HG02981 (cell line): ENCODE measurements around the gene CSPG4.
"Not testable (repeated sequence)": the region's sequence is repeated elsewhere in the genome, so short reads cannot be mapped to it uniquely, and the experiment has no call there.

Experiments
- ATAC-seq: cut with Tn5 transposase; IDR thresholded peaks from one replicate; pipeline ENCODE4 v1.9.1; 2021; ENCODE audit warnings: mild to moderate bottlenecking, moderate library complexity; ENCODE audit not compliant: unreplicated experiment

CSPG4 gene, protein sequence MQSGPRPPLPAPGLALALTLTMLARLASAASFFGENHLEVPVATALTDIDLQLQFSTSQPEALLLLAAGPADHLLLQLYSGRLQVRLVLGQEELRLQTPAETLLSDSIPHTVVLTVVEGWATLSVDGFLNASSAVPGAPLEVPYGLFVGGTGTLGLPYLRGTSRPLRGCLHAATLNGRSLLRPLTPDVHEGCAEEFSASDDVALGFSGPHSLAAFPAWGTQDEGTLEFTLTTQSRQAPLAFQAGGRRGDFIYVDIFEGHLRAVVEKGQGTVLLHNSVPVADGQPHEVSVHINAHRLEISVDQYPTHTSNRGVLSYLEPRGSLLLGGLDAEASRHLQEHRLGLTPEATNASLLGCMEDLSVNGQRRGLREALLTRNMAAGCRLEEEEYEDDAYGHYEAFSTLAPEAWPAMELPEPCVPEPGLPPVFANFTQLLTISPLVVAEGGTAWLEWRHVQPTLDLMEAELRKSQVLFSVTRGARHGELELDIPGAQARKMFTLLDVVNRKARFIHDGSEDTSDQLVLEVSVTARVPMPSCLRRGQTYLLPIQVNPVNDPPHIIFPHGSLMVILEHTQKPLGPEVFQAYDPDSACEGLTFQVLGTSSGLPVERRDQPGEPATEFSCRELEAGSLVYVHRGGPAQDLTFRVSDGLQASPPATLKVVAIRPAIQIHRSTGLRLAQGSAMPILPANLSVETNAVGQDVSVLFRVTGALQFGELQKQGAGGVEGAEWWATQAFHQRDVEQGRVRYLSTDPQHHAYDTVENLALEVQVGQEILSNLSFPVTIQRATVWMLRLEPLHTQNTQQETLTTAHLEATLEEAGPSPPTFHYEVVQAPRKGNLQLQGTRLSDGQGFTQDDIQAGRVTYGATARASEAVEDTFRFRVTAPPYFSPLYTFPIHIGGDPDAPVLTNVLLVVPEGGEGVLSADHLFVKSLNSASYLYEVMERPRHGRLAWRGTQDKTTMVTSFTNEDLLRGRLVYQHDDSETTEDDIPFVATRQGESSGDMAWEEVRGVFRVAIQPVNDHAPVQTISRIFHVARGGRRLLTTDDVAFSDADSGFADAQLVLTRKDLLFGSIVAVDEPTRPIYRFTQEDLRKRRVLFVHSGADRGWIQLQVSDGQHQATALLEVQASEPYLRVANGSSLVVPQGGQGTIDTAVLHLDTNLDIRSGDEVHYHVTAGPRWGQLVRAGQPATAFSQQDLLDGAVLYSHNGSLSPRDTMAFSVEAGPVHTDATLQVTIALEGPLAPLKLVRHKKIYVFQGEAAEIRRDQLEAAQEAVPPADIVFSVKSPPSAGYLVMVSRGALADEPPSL (N-terminal part only)

DNA sequence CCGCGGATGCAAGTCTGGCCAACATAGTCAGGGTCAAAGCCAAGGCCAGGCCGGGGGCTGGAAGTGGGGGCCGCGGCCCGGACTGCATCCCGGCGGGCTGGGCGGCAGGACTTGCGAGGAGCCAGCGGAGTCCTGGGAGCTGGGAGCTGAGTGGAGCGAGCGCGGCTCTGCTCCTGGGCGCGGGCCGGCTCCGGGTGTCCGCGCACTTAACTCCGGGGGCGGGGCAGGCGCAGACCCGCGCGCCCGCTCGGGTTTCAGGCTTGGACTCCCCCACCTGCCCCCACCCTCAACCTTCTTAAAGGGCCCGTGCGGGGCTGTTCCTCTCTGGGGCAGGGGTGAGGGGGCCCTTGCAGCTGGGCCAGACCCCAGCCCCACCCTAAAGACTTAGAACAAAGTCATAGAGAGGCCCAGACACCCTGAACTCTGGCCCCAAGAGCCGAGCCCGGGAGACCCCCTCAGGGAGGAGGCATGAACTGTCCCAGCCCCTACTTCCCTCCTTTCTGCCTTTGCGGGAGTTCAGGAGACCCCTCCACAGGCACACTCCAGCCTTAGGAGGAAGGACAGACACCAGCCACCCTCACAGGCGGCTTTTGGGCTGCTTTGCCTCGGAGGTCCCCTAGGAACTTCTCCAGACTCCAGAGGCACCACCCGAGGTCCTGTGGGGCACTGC lies at the start of gene CSPG4:
CSPG4 (minus strand) TSS at position 181 of the 670 bp plus-strand sequence; CDS start at position 88, 93 bp downstream.
- ATAC-seq: no peak

DNA sequence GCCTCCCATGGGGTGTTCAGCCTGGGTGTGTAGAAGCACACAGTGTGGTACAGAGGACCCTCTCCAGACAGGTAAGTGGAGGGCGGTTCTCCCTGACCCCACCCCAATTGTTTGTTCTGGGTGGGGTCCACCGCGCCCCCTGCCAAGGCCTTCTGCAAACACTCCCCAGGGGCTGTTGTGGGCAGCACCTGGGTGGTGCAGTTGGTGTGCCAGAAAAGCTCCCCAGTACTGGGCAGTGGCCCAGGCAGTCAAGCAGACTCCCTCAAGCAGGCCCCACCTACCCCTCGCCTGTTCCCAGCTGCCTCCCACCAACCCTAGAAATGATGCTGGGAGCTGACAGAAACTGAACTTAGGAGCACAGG lies 49.7 kb upstream of the CSPG4 start:
- ATAC-seq: not testable (repeated sequence)

DNA sequence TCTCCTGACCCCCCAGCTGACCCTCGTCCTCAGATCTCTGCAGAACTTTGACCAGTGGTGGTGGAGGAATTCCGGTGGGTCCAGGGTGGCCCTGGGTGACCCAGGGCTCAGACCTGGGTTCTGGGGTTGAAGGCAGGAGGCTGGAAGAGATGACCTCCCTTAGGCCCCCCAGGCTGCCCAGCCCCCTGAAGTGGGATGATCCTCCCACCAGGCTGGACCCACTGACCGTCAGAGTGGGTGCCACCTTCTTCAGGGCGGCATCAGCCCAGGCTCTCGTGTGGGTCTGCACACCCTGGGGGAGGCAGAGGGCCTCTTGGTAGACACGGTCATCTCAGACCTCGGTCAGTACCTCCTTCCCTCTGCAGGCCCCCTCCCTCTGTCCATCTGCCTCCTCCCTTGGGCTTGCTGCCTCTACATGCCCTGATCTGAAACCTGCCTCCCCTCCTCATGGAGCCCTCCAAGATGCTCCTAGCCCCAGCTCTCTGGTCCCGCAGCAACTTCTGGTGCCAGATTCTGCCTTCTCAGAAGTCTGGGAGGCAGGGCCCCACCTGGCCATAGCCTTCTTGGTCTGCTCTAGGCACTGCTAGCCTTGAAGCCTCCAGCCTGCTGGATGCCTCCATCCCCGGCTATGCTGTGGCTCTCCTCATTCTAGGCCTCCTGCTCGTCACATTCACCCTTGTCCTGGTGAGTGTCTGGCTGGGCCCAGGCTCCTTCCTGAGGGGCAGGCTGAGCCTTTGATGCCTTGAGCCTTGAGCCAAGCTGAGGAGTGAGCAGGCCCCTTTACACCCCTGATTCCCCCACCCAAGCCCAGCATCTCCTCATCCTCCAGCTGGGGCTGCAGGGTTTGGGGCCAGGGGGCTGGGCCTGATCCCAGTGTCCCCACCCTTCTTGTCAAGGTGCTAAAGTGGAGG lies 49.1 kb upstream of the CSPG4 start:
- no peak for ATAC-seq

DNA sequence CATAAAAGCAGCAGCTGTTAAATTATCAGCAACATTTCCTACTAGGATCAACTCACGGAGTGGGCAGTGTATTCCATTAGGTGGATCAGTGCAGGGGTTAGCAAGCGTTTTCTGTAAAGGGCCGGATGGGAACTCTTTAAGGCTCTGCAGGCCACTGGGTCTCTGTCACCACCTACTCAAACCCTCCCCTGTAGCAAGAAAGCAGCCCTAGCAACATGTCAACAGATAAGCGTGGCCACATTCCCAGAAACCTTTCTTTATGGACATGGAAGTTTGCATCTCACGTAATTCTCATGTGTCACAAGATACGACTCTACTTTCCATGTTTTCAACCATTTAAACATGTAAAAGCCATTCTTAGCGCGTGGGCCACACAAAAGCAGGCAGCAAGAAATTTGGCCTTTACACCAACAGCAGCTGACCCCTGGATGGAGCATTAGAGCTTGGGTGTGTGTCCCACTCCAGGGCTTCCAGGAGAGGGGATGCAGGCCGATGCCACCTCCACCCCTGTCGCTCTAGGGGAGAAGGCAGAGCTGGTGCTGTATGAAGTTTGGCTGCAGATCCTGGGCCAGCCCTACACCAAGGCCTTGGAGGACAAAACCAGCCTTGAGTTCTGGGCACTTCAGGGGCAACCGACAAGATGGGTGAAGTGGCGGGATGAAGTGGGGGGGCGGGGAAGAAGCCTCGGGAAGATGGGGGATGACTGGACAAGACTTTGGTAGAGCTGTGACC lies 48.2 kb upstream of the CSPG4 start:
- no peak for ATAC-seq

DNA sequence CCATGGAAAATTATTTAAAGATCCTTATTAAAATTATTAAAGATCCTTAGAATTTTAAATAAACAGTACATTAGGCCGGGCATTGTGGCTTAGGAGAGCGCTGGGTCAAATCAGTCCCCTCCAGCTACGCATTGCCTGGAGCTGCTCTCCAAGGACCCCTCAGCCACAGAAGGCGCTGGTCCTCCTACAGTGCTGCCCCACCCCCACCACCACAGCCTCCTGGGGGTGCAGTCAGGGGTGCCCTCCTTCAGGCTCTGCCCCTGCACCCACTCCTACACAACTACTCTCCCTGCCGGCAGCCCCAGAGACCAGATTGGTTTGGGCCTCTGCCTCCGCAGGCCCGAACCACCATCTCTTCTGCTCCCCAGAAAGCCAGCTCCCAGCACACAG lies 47.5 kb upstream of the CSPG4 start:
- not testable (repeated sequence) for ATAC-seq

DNA sequence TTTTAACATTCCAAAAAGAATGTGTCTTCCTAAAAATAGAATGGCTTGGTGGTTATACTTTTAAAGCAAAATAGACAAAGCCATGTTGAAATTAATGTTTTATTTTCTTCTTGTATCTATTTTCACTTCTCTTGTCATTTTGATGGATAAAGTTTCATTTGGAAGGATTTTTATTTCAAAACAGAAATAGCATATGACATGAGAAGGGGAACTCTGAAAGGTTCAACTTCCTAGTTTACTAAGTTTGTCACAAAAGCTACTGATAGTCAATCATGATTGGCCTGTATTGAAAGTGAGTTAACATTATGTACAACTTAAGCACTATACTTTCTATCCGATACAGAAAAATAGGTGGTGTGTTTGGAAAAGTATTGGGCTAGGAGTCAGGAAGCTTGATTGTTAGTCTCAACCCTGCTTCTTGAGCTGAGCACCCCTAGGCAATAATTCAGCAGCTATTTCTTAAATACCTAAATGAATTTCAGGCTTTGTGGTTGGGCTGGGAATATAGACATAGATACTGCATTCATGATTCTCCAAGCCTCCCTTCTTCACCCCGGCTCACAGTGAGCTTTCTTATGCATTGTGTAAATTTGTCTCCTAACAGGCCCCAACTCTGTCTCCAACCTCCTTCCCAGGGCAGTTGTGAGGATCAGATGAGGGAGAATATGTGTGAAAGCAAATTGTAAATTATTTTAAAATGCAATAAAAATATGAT lies 46.9 kb upstream of the CSPG4 start:
- no peak for ATAC-seq

DNA sequence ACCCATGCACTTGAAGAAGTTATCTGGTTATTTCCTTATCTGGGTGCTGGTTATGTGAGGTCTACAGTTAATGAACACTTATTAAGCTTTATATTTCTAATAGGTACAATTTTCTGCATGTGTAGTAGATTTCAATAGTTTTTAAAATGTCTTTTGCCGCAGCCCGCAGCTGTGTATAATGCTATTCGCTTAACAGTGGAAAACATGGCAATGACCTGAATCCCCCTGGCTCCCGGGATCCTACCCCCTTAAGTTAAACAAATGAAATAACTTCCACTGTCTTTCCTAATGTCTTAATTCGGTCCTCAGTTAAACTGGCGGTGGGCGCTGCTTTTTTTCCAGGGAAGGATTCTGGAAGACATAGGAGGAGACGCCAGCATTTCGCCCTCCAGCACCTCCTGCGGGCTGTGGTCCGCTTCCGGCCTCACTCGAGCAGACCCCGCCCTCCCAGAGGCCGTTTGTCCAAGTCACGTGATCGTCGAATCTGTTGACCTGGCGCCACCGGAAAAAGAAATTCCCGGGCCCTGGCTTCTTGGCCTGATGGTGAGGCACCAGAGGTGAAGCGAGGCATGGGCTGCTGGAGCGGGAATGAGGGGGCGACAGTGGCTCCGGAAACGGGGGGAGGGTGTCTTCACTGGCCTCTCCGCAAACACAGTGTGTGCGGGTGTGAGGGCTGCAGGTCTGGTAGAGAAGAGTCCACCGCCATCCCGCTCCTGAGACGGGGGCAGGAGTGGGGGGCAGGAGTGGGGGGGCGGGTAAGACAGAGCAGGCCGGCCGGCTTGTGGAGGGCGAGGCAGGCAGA lies 45.6 kb upstream of the CSPG4 start:
- ATAC-seq: no peak

DNA sequence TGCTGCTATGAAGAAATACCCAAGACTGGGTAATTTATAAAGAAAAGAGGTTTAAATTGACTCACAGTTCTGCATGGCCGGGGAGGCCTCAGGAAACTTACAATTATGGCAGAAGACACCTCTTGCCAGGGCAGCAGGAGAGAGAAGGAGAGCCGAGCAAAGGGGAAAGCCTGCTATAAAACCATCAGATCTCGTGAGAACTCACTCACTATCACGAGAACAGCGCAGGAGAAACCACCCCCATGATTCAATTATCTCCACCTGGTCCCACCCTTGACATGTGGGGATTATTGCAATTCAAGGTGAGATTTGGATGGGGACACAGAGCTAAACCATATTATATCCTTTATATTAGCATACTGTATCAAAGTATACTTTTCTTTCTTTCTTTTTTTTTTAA lies 42.2 kb upstream of the CSPG4 start:
- ATAC-seq: not testable (repeated sequence)

DNA sequence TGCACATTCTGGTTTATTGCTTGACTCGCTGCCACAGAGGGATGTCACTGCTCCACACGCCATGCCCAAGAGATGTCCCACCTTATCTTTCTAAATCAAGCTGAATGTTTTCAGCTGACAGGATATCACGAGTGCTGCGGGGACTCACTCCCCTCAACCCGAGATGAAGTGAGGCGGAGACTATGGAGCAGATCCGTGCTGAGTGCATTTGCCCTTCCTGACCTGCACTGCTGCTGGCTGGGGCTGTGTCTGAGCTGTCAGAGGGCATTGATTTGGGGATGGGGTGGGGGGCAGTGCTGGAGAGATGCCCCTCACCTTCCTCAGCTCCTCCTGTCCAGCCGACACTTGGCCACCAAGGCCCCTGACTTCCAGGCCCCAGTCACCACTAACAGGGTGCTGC lies 40.5 kb upstream of the CSPG4 start:
- no peak for ATAC-seq

DNA sequence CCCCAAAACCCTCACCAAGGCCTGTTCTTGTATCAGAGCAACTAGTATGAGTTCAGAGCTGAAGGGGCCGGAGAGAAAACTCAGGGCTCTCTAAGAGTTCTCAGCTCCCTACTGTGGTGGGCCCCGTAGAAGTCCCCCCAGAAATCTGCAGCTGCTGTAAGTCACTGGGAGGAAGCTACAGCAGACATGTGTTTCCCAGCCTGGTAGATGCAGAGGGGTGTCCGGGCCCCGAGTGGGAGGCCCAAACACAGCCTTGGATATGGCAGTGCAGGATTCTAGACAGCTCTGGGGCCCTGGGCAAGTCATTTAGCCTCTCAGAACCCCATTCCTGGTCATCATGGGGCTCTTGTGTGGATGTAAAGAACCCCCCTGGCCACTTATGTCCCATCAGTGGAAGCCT lies 39.2 kb upstream of the CSPG4 start:
- ATAC-seq: no peak

DNA sequence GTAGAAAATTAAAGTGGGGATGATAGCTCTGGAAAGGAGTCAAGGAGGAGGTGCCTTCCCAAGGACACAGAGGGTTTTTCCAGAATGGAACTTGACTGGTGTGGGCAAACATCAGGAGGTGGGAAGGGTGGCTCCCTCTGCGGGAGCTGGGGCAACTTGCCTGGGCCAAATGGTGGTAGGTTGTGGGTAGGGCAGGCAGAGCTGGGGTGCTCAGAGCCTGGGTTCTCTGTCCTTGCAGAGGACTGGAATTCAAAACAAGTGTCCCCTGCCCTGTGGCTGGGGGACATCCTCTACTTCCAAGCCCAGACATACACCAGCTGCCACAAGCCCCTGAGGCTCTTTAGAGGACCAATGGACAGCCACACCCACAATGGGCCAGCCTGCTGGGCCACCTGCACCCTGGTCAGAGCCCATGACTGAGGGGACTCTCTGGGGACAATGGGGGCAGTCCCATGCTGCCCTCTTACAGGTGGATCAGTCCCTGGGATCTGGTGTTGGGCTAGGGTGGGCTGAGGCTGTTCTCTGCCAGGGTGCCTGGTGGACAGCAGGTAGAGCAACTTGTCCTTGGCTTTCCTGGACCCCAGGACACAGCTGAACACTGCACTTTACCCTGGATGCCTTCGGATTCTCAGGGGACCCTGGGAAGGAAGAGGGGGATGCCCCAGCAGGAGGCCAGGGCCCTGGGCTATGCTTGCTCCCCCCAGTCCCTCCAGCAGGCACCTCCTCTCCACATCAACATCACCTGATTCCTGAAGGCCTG lies 38.6 kb upstream of the CSPG4 start:
- ATAC-seq: no peak

DNA sequence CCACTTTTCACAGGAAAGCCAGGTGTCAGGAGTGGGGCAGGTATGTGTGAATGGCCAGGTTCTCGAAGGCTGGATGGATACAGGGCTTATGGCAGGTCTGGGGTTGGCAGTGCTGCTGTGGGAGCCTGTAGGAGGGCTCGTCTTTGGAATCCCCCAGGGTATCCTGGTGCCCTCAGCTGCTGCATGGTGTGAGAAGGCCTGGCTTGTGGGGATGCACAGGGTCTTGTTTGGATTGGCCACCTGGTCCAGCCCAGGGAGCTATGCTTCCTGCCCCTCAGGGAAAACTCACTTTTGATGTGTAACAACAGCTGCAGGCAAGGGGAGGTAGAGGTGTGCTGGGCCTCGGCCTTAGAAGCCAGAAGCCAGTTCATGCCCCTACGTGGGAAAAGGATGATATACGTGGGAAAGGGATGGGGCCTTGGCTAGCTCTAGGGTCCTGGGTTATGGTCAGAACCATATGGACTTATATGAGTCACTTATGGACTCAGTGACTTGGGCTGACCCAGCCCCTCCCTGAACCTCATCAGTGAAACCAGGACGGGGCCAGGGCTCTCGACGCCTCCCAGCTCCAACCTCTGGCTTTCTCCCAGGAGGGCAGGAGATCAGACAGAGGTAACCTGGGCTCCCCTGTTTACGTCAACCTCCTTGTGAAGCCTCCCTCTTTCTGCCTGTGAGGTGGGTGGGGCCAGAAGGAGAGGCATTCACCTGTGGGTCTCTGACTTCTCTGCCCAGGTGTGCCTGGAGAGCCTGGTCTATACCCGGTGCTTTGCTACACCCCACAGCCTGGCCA lies 37.8 kb upstream of the CSPG4 start:
- ATAC-seq: no peak

DNA sequence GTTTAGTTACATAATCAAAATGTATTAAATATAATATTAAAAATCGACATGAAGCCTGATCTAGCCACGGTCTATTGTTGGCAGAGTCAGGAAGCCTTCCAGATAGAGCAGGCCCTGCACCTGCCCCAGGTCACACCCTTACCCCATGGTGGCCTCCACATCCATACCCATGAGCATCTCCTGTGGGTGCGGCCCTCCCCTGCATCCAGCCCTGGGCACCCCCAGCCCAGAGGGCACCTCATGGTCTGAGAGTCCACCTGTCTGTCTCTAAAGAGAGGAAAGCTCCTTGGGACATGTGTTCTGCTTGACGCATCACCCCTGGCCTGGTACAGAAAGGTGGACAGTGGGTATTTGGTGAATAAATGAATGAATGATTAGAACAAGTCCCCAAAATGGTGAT lies 37.2 kb upstream of the CSPG4 start:
- ATAC-seq: no peak

DNA sequence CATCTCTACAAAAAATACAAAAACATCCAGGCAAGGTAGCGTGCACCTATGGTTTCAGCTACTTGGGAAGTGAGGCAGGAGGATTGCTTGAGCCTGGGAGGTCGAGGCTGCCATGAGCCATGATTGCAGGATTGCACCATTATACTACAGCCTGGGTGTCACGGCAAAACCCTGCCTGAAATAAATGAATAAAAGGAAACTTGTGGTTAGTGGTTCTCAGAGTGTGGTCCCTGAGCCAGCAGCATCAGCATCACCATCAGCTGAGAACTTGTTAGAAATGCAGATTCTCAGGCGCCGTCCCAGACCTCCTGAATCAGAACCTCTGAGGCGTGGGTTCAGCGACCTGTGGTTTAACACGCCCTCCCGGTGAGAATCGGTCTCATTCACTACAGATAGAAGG lies 36.2 kb upstream of the CSPG4 start:
- ATAC-seq: not testable (repeated sequence)

DNA sequence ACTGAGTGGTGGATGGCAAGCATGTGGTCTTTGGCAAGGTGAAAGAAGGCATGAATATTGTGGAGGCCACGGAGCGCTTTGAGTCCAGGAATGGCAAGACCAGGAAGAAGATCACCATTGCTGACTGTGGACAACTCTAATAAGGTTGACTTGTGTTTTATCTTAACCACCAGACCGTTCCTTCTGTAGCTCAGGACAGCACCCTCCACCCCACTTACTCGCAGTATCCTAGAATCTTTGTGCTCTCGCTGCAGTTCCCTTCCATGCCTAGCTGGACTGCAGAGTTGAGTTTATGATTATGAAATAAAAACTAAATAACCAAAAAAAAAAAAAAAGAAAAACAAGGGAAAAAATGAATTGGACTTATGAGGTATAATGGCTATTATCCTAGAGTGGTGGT lies 34.5 kb upstream of the CSPG4 start:
- not testable (repeated sequence) for ATAC-seq

DNA sequence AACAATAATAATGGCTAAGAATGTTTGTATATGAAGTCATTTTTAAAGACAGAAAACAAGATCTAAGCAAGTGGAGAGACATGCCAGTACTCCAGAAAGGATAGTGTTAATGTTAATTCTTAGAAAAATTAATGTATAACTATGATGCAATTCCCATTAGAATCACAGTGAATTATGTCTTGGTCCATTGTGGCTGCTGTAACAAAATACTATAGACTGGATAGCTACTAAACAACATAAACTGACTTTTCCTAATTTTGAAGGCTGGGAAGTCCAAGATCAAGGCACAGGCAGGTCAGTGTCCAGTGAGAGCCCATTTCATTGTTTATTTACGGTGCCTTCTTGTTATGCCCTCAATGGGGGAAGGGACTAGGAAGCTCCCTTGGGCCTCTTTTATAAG lies 32.7 kb upstream of the CSPG4 start:
- no peak for ATAC-seq
